NT2/D1 (cell line): Measurements from ENCODE around the gene TCF15.

Source experiments
- SUZ12 ChIP-seq: IDR thresholded peaks from 2 replicates; pipeline ENCODE4 v1.6.1; 2011; ENCODE audit not compliant: insufficient read length, insufficient read depth; ENCODE audit errors: extremely low read depth
- YY1 ChIP-seq: IDR thresholded peaks from 2 replicates; pipeline ENCODE4 v1.6.1; 2011; ENCODE audit not compliant: insufficient read length, insufficient read depth

DNA sequence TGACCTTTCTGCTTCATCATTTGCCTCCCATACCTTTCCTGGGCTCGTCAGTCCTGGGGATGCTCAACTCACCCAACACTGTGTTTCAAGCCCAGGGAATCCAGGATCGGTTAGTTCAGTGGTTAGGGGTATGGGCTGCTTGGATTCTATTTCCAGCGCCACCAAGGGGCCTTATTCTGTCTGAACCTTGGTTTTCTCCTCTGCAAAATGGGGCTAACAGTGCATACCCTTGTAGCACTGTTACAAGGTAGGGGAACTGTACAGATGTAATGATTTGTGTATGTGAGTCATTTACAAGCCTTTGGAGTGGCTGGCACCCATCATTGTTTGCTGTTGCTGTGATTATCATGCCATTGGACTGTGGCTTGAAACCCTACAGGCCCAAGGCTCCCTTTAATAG lies 52.0 kb downstream of the TCF15 start:
- no peak for TF ChIP-seq YY1
- TF ChIP-seq SUZ12 = no peak
